Mucosa of descending colon (tissue), 3 donors: ENCODE measurements around the gene VAV3. TPM values are rescaled to one million over a fixed set of nuclear protein-coding genes. Genes with fewer than 3 reads are reported as not detected.

Source experiments
- ATAC-seq: fragments of 200-7000 bp; cut with Tn5 transposase; one replicate; pipeline ENCODE4 v1.9.1; 2020; ENCODE audit warnings: mild to moderate bottlenecking, moderate library complexity
- DNase-seq, 3 donors: peaks; one replicate each; pipeline ENCODE4 v3.0.0-alpha.2; 2020
- H3K36me3 ChIP-seq: fragments of 200-600 bp; one replicate; pipeline ENCODE4 v1.8.0; 2021; ENCODE audit warnings: low read depth, mild to moderate bottlenecking
- H3K4me1 ChIP-seq: fragments of 200-600 bp; one replicate; pipeline ENCODE4 v1.8.0; 2021; ENCODE audit warnings: low read depth, mild to moderate bottlenecking
- H3K4me3 ChIP-seq: fragments of 200-600 bp; one replicate; pipeline ENCODE4 v1.8.0; 2021; ENCODE audit warnings: mild to moderate bottlenecking
- H3K9me3 ChIP-seq: fragments of 200-600 bp; one replicate; pipeline ENCODE4 v1.8.0; 2021; ENCODE audit warnings: mild to moderate bottlenecking
- intact Hi-C, 2 donors: fragments of 100-400 bp; cut with DNase I in 1 of 2; cut with micrococcal nuclease in 1 of 2; formaldehyde crosslinking; loops; one replicate each; pipeline versions ENCODE4 v1.11.0 to v1.11.1; 2022; cut with DNase I, micrococcal nuclease
- total RNA-seq, 3 donors: library from RNA; stranded (reverse); fragmentation: NEBNext Ultra II Directional in 2 of 3; extraction: Animal tissue kit (Norgen Biotek cat#: 25700) in 2 of 3; gene quantifications; one replicate each; pipeline versions ENCODE4 v1.2.1 to v1.2.4, GENCODE V29; 2021 to 2023
- TF ChIP-seq, protein P1 (sequence below): fragments of 200-600 bp; IDR thresholded peaks from one replicate; pipeline ENCODE4 v1.8.0; 2022; ENCODE audit warnings: antibody characterized with exemption, mild to moderate bottlenecking
- donor health status: DM: no; HTN: no; CAD: no; lungs with moderate emphysema.
- donor health status: DM: no; HTN: no; CAD: no.
- donor health status: DM: no; HTN: yes; CAD: no.

The VAV3 gene
- total RNA-seq, 3 donors from 2014 or later = 41.3 to 142 (median 101) TPM

DNA sequence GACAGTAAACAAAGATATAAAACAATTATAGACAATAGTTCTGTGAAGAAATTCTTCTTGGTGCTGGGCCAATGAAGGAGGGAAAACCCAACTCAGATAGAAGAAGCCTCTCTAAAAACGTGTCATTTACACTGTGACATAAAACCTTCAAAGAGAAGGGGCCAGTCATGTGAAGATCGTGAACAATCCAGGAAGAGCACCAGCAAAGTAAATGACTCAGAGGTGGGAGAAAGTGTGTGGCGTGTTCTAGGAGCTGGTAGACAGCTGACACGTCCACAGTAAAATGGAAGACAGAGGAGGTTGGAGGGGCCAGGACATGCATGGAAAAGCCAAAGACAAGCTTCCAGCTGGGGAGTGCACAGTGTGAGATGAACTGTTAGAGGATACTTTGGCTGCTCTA lies 143.6 kb downstream of the VAV3 start:
- H3K9me3 ChIP-seq = no peaks in the 10 kb centered on the region
- ATAC-seq = no peak
- no peaks in the 10 kb centered on the region for H3K36me3 ChIP-seq
- TF ChIP-seq, protein P1, sequence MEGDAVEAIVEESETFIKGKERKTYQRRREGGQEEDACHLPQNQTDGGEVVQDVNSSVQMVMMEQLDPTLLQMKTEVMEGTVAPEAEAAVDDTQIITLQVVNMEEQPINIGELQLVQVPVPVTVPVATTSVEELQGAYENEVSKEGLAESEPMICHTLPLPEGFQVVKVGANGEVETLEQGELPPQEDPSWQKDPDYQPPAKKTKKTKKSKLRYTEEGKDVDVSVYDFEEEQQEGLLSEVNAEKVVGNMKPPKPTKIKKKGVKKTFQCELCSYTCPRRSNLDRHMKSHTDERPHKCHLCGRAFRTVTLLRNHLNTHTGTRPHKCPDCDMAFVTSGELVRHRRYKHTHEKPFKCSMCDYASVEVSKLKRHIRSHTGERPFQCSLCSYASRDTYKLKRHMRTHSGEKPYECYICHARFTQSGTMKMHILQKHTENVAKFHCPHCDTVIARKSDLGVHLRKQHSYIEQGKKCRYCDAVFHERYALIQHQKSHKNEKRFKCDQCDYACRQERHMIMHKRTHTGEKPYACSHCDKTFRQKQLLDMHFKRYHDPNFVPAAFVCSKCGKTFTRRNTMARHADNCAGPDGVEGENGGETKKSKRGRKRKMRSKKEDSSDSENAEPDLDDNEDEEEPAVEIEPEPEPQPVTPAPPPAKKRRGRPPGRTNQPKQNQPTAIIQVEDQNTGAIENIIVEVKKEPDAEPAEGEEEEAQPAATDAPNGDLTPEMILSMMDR = no peak
- intact Hi-C loops = no loop called here
- DNase-seq = no peak
- no peaks in the 10 kb centered on the region for H3K4me1 ChIP-seq
- H3K4me3 ChIP-seq = no peak overlapping the region

DNA sequence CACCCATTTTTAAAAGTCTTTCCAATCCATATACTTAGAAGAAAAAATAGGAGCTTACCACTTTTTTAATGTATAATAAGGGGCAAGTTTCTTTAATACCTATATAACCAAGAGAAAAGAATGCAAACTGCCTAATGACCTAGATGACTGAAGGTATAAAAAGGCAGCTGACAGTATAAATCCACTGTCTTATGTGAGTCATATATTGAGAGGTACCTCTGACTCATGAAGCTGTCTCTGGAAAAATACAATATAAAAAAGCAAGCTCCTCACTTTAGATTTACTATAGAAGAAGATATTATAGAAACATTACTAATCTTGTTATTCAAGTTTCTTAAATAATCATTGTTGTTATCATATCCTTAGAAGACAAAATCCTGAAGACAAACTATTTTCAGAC lies 144.2 kb downstream of the VAV3 start:
- no peak for ATAC-seq
- H3K4me3 ChIP-seq = no peak overlapping the region
- H3K4me1 ChIP-seq = no peaks in the 10 kb centered on the region
- H3K9me3 ChIP-seq = no peaks in the 10 kb centered on the region
- TF ChIP-seq, protein P1 = no peak
- DNase-seq = no peak
- intact Hi-C loops = no loop called here
- no peaks in the 10 kb centered on the region for H3K36me3 ChIP-seq

DNA sequence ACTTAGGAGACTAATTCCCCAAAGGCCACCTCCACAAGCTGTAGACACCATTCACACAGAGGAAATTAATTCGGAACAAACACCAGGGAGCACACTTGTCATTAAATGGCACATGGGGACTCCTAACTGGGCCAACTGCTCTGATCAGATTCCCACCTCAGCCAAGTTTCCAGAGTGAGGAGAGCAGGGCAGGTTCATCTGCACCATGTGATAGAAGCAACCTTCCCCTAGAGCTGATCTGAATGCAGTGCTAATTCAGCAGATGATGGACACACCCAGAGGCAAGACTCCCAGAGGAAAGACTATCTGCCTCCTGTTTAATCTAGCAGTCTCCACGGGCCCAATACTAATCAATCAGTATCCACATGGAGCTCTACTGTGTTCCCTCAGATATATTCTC lies 147.0 kb downstream of the VAV3 start:
- Histone ChIP-seq H3K36me3 (no peaks in the 10 kb centered on the region), H3K9me3 (no peaks in the 10 kb centered on the region), H3K4me1 (no peaks in the 10 kb centered on the region), H3K4me3 (no peak overlapping the region)
- ATAC-seq = no peak
- TF ChIP-seq, protein P1 = no peak
- DNase-seq = no peak
- intact Hi-C loops = no loop called here

DNA sequence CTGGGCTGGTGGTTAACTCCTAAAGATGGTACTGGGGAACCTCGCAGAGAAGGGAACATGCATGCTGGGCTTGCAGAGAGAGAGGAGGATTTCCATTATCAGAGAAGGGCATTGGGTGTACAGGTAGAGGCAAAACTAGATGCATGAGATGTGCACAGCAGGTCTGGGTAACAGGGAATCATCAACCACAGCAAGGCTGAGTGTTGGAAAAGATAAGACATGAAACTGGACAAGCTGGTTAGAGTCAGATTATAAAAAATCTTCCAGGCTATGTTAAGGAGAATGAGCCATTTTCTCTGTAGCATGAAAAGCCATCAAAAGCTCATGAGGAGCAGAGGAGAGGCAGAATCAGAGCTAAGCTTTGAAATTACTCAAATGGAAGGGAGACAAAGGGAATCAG lies 147.8 kb downstream of the VAV3 start:
- H3K36me3 ChIP-seq = no peaks in the 10 kb centered on the region
- intact Hi-C loops = no loop called here
- H3K9me3 ChIP-seq = no peaks in the 10 kb centered on the region
- H3K4me3 ChIP-seq = no peak overlapping the region
- DNase-seq (no peak), ATAC-seq (no peak)
- TF ChIP-seq, protein P1 = no peak
- H3K4me1 ChIP-seq = no peaks in the 10 kb centered on the region

DNA sequence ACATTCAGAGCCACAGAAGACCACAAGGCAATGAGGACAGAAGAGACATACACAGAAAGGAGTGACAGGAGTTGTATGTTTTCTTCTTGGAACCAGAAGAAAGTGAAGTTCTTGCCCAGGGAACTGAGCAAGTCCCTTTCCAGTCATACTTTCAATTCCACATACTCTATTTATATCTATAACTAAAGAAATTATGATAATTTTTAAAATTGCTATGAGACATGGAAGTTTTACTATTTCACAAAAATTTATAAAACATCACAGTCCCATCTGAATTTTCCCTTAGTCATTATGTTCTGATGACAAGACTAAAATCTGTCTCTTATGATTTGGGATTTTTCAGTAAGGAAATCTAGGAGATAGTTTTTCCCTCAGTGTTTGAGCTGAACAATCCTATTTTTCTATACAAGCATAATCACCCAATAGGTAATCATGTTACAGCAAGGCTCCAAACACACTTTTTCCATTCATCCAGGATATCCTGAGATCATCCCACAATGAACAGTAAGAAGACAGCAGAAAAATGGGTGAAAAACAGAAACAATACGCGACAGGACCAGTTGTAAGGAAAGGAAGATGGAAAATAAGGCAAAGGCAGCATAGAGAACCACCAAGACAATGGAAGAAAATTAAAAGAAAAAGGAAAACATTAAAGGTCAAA lies 154.6 kb downstream of the VAV3 start:
- TF ChIP-seq, protein P1 = no peak
- no peaks in the 10 kb centered on the region for H3K4me1 ChIP-seq
- no peaks in the 10 kb centered on the region for H3K36me3 ChIP-seq
- no peak for DNase-seq
- H3K4me3 ChIP-seq = no peak overlapping the region
- no peaks in the 10 kb centered on the region for H3K9me3 ChIP-seq
- no peak for ATAC-seq
- intact Hi-C loops = no loop called here

DNA sequence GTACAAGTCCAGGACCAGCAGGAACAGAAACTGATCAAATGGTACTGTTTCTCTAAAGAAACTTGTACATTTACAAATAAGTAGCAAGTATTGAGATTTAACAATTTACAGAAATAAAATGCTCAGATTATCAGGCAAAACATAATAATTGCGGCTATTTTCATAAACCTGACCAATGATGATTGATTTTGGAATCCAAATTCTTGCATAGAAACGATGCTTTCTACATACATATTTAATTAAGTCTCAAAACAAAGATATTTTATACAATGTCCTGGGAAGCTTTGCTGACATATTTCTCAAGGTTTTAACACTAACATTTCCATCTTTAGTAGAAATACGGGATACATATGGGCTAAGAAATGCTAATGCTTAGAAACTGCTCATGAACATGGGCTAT lies 157.1 kb downstream of the VAV3 start:
- H3K9me3 ChIP-seq = no peaks in the 10 kb centered on the region
- ATAC-seq = no peak
- DNase-seq = no peak
- H3K4me3 ChIP-seq = no peak overlapping the region
- TF ChIP-seq, protein P1 = no peak
- no peaks in the 10 kb centered on the region for H3K4me1 ChIP-seq
- intact Hi-C loops = no loop called here
- H3K36me3 ChIP-seq = no peaks in the 10 kb centered on the region
